HG03439 (cell line): Measurements from ENCODE around the gene PARM1.
A peak's percentile ranks its signal among the peaks of the same experiment; 100 is the strongest.

Experiments
- ATAC-seq: cut with Tn5 transposase; IDR thresholded peaks from one replicate; pipeline ENCODE4 v1.9.1; 2021; ENCODE audit warnings: mild to moderate bottlenecking, moderate library complexity; ENCODE audit not compliant: unreplicated experiment

The PARM1 gene

DNA sequence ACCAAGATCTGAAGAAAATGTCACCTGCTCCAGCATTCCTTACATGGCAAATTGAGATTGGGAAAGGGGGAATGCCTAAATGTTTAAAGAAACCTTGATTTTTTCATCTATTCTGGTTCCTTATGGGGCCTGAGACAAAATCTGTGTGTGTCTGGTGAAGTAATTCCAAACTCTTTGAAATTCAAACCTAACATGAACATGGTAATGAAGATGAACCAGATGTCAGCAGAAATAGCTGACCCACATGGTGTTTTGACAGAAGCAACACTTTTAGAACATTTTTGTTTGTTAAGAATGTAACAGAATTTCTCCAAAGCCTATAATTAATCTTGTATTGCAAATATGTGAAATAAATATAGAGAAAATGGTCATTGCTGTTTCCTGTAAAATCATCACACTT lies 133.0 kb downstream of the PARM1 start:
- no peak for ATAC-seq

DNA sequence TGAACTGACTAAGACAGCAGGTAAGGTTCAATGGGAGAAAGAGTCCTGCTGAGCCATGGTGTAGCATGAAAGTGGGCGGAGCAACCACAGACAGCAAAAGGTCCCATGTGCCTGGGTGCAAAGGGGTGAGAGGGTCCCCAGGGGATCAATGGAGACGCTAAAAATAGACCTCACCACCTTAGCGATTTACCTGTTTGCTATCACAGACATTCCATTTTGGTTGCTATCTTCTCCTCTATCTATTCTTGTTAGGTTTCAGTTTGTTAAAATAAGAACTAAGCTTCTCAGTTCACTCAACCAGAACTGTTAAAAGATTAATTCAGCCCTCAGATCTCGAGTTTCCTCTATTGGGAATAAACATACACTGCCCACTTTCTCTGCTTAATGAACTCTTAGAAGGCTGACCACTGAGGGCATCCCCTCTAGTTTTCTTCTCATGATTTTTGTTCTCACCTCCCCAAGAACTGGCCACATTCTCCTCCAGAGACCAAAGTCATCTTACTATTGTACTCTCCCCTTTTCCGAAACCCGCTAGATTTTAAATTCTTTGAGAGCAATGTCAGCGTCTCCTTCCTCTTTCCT lies 136.7 kb downstream of the PARM1 start:
- ATAC-seq = peak; percentile 73

DNA sequence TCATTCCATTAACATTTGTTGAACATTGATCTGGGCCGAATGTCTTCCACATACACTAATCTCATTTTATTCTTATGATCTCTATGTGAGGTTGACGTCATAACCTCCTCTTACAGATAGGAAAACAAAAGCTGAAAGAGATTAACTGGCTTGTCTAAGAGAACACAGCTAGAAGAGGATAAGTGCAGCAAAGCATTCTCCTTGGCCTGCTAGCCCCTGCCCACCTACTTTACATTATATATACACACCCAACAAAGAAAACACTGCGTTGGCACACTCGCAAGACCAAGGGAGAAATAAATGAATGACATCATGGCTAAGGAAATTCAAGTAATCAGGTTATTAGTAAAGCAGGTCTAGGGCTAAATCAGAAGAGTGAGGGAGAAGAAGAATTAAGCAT lies 138.4 kb downstream of the PARM1 start:
- ATAC-seq = no peak

DNA sequence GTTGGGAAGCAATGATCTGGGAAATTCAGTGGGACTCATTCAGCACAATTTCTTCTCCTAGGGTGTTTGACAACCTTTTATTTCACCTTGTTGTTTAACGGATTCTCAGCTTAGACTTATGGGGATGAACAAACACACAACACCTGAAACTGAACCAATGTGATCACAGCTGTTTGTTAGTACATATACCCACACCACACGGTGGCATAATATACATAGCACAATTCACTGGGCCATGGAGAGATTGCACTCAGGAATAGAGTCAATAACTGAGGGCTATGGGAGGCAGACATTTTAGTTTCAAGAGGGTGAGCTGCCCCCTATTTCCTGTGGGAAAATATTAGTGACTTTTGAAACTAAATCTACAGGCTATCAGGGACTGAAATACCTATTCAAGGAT lies 148.0 kb downstream of the PARM1 start:
- ATAC-seq = no peak

DNA sequence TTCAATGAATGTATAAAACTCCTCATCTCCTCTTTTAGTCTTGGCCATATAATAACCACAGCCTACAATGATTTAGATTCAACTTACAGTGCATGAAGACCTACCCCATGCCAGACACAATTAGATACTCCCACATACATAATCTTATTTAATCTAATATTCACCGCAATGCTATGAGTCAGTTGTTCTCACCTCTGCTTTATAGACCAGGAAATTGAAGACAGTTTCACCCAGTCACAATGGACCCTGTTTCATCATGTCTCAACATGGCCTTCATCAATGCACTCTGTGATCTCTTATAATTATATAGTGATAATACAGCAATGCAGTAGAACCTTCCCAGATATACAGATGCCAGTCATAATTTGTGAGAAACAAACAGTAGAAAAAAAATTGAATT lies 148.6 kb downstream of the PARM1 start:
- ATAC-seq = no peak

DNA sequence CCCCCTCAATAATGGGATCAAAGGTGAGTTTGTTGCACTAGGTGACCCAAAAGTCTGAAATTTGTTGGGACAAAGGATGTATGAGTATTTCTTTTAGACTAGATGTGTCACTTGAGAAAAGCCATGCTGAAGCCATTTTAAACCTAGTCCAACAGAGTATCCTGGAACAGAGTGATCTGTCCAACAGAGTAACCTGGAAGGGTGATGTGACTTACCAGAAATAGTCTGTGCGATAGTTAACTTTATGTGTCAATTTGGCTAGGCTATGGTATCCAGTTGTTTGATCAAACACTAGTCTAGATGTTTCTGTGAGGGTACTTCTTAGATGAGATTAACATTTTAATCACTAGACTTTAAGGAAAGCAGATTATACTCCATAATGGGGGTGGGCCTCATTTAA lies 154.5 kb downstream of the PARM1 start:
- no peak for ATAC-seq

DNA sequence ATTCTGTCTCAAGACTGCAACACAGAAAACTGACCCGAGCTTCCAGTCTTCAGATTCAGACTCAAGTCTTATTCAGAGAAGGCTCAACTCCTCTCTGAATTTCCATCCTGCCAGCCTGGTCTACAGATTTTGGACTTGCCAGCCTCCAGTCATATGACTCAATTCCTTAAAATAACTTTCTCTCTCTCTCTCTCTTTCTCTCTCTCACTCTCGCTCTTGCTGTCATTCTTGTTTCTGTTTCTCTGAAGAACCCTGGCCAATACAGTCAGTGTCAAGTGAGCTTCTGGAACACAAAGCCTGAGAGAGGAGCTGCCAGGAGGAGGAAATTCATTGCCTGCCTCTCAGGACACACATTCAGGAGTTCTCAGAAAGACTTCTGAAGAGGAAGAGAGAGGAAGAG lies 154.9 kb downstream of the PARM1 start:
- peak; percentile 64 for ATAC-seq

DNA sequence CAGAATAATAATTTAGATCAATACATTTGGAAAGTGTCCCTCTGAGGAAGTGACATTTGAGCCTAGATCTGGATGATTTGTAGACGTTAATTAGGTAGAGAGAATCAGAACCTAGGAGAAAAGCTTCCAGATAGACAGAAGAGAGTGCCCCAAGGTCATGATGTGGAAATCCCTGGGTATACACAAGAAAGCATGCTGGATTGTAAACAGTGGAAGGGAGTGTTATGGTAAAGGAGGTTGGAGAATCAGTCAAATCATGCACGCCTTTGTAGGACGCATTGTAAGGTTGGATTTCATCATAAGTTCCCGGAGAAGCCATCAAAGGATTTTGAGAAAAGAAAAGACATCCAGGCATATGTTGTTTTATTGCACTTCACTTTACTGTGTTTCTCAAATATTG lies 156.3 kb downstream of the PARM1 start:
- no peak for ATAC-seq

DNA sequence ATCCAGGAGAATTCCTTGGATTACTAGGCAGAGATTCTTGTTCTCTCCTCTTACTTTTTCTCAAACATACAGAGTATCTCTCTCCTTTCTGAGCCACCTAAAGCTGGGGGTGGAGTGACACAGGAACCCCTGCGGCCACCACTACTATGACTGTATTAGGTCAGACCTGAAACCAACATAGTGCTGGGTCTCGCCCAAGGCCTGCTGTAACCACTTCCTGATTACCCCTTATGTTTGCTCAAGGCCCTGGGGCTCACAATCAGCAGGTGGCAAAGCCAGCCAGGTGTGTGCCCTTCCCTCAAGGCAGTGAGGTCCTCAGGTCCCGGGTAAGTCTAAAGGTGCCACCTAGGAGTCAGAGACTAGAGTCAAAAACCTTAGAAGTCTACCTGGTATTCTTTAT lies 166.4 kb downstream of the PARM1 start:
- peak; percentile 94 for ATAC-seq
